HG03108 (cell line): ENCODE measurements around the gene NUDT15.
"Not testable (repeated sequence)": the region's sequence is repeated elsewhere in the genome, so short reads cannot be mapped to it uniquely, and the experiment has no call there.

Experiments
- ATAC-seq: cut with Tn5 transposase; IDR thresholded peaks from one replicate; pipeline ENCODE4 v1.9.1; 2021; ENCODE audit warnings: moderate library complexity; ENCODE audit not compliant: unreplicated experiment

Gene NUDT15

GRCh38 chr13:48037346-48038173 is at the start of gene NUDT15:
Gene NUDT15 (plus strand): TSS chr13:48037726. CDS start chr13:48037747, 21 bp downstream.
- peak; percentile 92 for ATAC-seq

GRCh38 chr13:47990427-47990826 is 47.1 kb upstream of the NUDT15 start:
- ATAC-seq, result no peak

GRCh38 chr13:47990920-47991466 is 46.5 kb upstream of the NUDT15 start:
- no peak for ATAC-seq

- ATAC-seq, result no peak
Measured at GRCh38 chr13:47991859-47992258, 45.7 kb upstream of the NUDT15 start.

GRCh38 chr13:47997384-47997783 is 40.1 kb upstream of the NUDT15 start:
- ATAC-seq, result no peak

- ATAC-seq, result no peak
Measured at GRCh38 chr13:47999973-48000372, 37.6 kb upstream of the NUDT15 start.

GRCh38 chr13:48000559-48001113 is 36.9 kb upstream of the NUDT15 start:
- ATAC-seq, result peak; percentile 19

GRCh38 chr13:48001114-48001881 is 36.2 kb upstream of the NUDT15 start, which contains the start of gene SUCLA2:
Gene SUCLA2 (minus strand): TSS chr13:48001273. CDS start chr13:48001269, 4 bp downstream.
- peak; percentile 99 for ATAC-seq

- ATAC-seq, result not testable (repeated sequence)
Measured at GRCh38 chr13:48001999-48002398, 35.5 kb upstream of the NUDT15 start.

- ATAC-seq, result no peak
Measured at GRCh38 chr13:48004201-48004600, 33.3 kb upstream of the NUDT15 start.

- no peak for ATAC-seq
Measured at GRCh38 chr13:48006396-48006795, 31.1 kb upstream of the NUDT15 start.

- ATAC-seq, result no peak
Measured at GRCh38 chr13:48009284-48009683, 28.2 kb upstream of the NUDT15 start.

GRCh38 chr13:48010698-48011097 is 26.8 kb upstream of the NUDT15 start:
- ATAC-seq, result no peak

- no peak for ATAC-seq
Measured at GRCh38 chr13:48012668-48013067, 24.9 kb upstream of the NUDT15 start.

GRCh38 chr13:48014359-48014758 is 23.2 kb upstream of the NUDT15 start:
- no peak for ATAC-seq

GRCh38 chr13:48018637-48019036 is 18.9 kb upstream of the NUDT15 start:
- no peak for ATAC-seq

- ATAC-seq, result no peak
Measured at GRCh38 chr13:48019796-48020195, 17.7 kb upstream of the NUDT15 start.

GRCh38 chr13:48028066-48028465 is 9.5 kb upstream of the NUDT15 start:
- no peak for ATAC-seq

GRCh38 chr13:48029859-48030258 is 7.7 kb upstream of the NUDT15 start:
- no peak for ATAC-seq

GRCh38 chr13:48038761-48039160 is 1.2 kb downstream of the NUDT15 start:
- ATAC-seq, result no peak

GRCh38 chr13:48040049-48040448 is 2.5 kb downstream of the NUDT15 start:
- ATAC-seq, result no peak
